Skin of body (tissue), 2 donors: ENCODE results near the gene ZDHHC4. TPM values are rescaled to one million over a fixed set of nuclear protein-coding genes. Genes with fewer than 3 reads are reported as not detected.

Experiments
- DNase-seq: peaks from one replicate; lab custom pipeline; 2025; lab: John Stamatoyannopoulos, UW
- total RNA-seq: library from RNA; depleted of rRNA; stranded (reverse); fragments of >200 nt; gene quantifications from one replicate; pipeline ENCODE4 v1.2.3, GENCODE V29; 2014

ZDHHC4 gene
- total RNA-seq, result 30.3 TPM

- peak; percentile 79 for DNase-seq
Observed at GRCh38 chr7:6577369-6578113, at the start of gene ZDHHC4. Gene ZDHHC4, plus strand, starts transcription at chr7:6577454. Its CDS starts 3,108 bp downstream, at chr7:6580562.

DNA sequence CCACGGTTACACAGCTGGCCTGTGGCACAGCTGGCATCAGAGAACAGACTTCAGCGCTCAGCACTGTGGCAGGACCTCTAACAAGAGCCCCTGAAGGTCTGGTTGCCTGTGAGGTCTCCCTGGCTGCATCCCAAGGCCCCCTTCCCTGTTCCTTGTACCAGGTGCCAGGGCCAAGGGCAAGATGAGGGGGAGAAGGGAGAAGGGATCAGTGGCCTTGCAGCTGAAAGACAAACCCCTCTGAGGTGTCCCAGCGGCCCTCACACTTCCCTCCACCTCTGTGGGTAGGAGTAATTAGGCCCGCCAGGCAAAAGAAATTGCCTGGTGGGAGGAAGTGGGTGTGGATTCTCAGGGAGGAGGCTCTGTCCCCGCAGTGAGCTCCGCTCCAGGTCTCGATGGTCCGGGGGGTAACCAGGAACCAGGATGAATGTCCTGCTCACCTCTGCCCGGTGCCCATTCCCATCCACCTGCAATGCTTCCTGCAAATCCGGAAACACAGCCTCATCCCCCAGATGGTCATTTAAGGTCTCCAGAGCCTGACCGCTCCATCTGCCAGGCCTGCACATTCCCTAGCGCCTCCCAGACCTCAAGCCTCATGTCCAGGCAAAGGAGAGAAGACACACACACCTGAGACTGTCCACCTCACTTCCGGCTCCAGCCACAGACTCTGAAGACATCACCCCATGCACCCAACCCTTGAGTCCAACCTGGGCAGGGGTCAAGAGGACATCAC, 48.7 kb upstream of the ZDHHC4 start:
- no peak for DNase-seq

- no peak for DNase-seq
Observed at GRCh38 chr7:6529643-6530042, 47.6 kb upstream of the ZDHHC4 start.

GRCh38 chr7:6530626-6531491, 46.4 kb upstream of the ZDHHC4 start:
- DNase-seq, result no peak

GRCh38 chr7:6531492-6532279, 45.6 kb upstream of the ZDHHC4 start:
- DNase-seq, result no peak

- DNase-seq, result no peak
Observed at GRCh38 chr7:6532516-6532915, 44.7 kb upstream of the ZDHHC4 start.

DNA sequence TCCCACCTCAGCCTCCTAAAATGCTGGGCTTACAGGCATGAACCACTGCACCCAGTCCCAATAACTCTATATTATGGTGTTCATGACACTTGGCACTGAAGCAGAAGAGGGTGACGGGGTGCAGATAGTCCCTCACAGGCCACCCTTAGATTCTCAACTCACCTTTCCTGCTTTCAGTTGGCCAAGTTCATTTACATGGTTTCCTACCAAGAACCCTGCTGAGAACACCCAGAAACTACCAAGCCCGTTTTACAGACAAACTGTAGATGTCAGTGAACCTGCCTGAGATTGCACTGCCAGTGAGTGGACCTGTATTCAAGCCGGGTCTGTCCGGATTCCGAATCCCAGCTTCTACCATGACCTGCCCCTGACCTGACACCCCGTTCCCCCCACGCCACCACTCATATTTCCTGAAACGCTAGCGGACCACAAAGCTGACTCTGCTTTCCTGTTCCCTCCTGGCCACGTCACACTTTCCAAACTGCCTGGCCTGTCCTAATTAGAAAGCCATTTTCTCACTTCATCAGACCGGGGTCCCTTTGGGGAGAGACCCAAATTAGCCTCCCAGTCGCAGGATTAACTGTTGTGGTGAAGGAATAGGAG, 43.3 kb upstream of the ZDHHC4 start:
- no peak for DNase-seq

DNA sequence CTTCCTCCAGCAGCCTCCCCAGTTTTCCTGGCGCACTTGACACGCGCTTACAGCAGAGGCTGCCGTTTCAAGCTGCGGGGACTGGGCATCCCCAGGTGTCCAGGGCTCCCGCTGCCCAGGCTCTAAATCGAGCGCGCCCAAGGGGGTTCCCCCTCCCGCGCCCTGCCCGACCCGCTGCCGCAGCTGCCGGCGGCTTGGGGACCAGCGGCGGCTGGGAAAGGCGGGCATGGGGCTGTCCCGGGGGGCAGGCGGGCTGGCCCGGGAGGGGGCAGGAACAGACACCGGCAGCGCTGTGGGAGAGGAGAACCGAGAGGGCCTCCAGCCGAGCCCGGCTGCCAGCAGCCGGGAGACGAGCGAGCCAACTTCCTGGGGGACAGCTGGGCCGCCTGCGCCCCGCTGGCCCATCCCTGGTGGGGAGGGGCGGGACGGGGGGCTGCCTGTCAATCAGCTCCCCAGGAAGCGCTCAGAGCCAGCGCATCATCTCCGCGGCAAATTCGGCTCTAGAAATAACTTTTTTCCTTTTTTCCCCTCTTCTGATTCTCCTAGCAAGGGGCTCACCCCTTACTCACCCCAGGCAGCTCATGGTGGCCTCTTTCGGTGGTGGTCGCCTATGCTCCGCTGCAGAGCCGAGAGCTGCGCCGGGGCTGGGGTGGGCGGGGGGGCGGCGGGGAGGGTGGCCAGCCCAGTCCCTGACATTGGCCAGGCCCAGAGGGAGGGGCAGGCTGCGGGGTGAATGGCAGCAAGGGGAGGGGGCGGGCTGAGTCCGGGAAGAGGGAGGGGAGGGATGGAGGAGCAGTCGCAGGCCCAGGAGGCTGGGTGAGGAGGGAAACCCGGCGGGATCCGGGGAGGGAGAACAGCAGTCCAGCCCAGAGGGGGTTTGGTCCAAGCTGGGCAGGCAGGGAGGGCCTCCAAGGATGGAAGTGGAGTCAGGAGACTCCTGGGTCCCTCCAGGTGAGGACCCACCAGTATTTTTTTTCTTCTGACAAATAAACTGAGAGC, 40.7 kb upstream of the ZDHHC4 start:
- no peak for DNase-seq

- DNase-seq, result no peak
Observed at GRCh38 chr7:6542368-6542767, 34.9 kb upstream of the ZDHHC4 start.

- no peak for DNase-seq
Observed at GRCh38 chr7:6545398-6546126, 31.7 kb upstream of the ZDHHC4 start.

GRCh38 chr7:6546498-6547251, 30.6 kb upstream of the ZDHHC4 start:
- no peak for DNase-seq

GRCh38 chr7:6547400-6547799, 29.9 kb upstream of the ZDHHC4 start:
- DNase-seq, result no peak

DNA sequence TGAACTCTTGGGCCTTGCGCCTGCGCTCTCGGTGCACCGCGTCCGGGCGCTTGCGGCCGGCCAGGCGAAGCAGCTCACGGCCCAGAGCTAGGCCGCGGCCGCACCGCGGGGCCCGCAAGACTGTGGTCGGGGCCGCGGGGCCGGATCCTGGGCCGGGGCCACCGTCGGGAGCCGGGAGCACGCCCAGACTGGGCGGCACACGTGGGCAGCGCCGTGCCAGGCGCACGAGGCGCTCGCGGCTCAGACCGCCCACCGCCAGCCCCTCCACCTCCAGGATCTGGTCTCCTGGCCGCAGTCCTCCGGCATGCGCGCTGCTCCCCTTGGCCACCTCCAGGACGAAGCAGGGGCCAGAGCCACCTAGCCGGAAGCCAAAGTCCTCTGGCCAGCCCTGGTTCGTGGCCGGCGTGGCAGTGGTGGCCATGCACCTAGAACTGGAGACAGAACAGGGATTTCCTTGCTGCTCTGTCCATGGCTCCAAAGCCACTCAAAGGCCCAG, 26.2 kb upstream of the ZDHHC4 start, which contains the start of gene GRID2IP:
Gene GRID2IP, minus strand, starts transcription at position 446 of the 496 bp plus-strand sequence. Its CDS starts 25 bp downstream, at position 421.
- no peak for DNase-seq

GRCh38 chr7:6553448-6554044, 23.7 kb upstream of the ZDHHC4 start:
- DNase-seq, result no peak

DNA sequence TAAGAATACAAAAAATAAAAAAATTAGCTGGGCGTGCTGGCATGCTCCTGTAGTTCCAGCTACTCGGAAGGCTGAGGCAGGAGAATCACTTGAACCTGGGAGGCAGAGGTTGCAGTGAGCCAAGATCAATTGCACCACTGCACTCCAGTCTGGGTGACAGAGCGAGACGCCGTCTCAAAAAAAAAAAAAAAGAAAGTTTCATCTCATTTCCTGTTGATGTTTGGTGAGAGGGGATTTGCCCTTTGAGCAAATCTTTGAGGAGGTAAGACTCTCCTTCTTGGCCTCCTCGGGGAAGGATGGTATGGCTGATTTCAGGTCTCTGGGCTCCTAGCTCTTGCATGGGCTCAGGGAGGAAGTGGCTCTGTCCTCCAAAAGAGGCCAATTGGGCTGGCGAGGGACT, 22.4 kb upstream of the ZDHHC4 start:
- no peak for DNase-seq

DNA sequence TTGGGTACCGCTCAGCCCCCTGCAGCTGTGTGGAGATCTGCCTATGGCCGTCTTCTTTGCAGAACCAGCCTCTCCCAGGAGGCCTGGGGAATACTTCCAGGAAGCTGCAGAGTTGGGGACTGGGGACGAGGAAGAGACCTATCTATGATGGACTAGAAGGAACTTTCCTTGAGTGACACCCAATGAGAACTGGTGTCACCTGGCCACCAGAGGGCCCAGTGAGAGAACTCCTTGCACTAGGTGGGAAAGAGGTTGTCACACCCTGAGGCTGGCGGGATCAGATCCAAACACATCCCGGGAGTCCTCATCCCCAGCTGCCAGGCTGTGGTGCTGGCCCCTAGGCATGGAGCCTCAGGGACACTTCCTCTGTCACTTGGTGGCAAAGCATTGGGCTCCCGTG, 21.1 kb upstream of the ZDHHC4 start:
- no peak for DNase-seq

- DNase-seq, result no peak
Observed at GRCh38 chr7:6558837-6559236, 18.4 kb upstream of the ZDHHC4 start.
